Stimulated activated CD4-positive, alpha-beta T cell treated with anti-CD3 and anti-CD28 coated beads, Interleukin-15, amount 100 ng/mL, for 48 hours (primary cell): ENCODE measurements around the gene CNTLN.
"Not testable (repeated sequence)": the region's sequence is repeated elsewhere in the genome, so short reads cannot be mapped to it uniquely, and the experiment has no call there.

Experiments
- DNase-seq, 2 donors: peaks; one replicate each; pipeline ENCODE4 v3.0.0-alpha.2; 2020; ENCODE audit warnings: low read depth in 2 of 2

The CNTLN gene

DNA sequence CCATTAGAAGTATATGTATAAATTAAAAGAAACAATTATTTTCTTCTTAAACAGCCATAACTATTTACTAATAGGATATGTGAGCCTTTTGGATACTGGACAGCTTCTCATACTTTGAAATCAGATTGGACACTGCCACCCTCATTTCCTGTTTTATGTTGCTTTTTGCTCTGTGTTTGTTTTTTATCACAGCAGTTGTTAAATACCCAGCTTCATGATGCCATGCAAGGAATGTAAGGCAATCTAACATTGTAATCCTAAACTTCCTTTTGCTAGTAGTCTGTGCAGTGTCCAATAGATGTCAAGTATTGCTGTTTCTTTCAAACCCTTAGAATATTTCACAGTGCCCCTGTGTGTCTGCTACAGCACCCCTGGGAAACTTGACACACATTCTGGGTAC, 56.2 kb downstream of the CNTLN start:
- DNase-seq, result no peak

DNA sequence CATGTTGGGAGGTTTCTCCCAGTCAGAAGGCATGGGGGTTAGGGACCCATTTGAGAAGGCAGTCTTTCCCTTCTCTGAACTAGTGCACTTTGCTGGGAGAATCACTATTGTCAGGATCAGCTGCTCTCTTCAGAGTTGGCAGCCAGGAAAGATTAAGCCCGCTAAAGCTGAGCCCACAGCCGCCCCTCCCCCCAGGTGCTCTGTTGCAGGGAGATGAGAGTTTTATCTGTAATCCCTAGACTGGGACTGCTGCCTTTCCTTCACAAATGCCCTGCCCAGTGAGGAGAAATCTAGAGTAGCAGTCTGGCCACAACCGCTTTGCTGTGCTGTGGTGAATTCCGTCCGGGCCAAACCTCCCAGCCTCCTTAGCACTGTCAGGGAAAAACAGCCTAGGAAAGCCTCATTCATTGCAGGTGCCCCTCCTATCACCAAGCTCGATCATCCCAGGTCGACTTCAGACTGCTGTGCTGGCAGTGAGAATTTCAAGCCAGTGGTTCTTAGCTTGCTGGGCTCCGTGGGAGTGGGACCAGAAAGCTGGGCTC, 69.8 kb downstream of the CNTLN start:
- no peak for DNase-seq

DNA sequence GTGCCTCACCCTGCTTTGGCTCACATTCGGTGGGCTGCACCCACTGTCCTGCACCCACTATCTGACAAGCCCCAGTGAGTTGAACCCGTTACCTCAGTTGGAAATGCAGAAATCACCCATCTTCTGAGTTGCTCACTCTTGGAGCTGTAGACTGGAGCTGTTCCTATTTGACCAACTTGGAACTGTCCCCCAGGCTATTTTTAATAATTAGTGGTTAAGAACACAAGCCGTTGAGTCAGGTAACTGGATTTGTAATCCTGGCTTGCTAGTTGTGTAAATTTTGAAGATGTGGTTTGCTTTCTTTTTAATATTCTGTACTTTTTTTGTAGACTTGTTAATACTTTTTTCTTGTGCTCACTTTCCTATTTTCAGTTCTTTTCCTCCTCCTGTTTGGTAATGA, 81.2 kb downstream of the CNTLN start:
- DNase-seq, result no peak

DNA sequence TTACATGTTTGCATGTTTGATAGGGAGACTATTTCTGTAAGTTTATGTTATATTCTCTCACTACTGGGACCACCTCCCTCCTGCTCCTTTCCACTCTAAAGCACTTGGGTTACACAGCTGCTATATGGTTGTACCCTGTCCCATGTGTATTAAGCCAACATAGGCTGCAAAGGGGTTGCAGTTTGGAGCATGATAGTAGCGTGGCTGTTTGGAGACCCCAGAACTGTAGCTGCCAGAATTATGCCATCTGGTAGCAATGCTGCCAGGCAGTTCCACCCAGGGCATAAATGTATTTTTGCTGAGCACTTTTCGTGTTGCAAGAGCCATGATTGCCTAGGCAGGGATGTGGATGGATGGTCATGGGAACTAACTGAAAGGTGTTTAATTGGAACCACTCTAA, 81.8 kb downstream of the CNTLN start:
- no peak for DNase-seq

DNA sequence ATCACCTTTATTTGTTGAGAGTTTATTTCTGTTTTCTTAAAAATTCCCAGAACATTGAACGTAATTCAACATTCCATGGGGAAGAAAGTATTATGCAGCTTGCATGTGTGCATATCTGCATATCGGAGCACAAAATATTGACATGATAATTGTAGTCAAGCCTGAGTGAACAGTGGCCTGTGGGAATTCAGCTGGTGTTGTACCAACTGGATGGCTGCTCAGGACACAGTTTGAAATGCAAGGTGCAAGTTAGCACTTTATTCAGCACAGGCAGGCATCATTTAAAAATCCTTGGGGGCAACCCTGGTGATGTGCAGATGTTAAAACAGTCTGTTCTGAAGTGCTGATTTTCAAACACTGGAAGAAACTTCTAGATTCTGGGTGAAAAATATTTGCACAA, 82.4 kb downstream of the CNTLN start:
- no peak for DNase-seq

DNA sequence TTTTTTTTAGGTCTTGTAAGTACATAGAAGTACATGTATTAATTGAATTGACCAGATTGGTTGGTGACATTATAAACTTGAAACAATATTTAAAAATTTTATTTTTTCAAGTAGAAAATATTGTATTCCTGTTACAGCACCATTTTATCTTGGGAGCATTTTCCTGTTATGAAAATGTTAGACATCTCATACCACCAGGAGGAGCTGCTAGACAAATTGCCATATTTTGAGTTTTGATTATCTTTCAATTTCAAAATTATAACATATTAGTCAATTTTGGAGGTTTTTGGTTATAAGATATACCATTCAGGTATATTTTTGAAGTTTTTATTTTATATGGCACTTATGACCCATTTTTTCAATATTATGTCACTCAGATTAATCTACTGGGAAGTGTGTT, 84.4 kb downstream of the CNTLN start:
- no peak for DNase-seq

DNA sequence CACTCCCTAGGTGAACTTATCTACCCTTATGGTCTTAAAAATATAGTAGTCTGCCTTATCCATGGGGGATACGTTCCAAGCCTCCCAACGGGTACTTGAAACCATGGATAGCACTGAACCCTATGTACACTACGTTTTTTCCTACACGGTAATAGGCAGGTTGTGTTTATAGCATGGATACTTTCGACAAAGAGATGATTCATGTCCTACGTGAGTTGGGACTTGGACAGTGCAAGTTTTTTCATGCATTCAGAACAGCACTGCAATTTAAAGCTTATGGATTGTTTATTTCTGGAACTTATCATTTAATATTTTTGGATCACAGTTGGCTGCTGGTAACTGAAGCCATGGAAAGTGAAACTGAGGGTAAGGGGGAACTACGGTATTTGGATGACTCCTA, 88.1 kb downstream of the CNTLN start:
- DNase-seq, result no peak

DNA sequence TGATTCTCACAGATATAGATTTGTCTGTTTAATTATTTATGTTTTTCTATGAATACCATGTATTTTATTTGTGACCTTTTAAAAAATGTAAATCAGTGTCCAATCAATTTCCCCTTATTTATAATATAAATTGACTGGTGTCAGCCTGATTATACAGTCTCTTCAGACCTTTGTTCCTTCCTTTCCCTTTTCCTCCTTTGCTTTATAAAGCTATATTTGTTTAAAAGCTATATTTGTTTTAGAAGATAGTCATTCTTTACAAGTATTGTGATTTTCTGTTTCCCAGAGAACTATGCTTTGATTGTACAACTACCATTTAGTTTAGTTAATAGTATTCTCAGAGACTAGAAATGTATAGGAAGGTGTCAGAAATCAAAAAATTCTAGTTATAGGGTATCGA, 90.6 kb downstream of the CNTLN start:
- no peak for DNase-seq

DNA sequence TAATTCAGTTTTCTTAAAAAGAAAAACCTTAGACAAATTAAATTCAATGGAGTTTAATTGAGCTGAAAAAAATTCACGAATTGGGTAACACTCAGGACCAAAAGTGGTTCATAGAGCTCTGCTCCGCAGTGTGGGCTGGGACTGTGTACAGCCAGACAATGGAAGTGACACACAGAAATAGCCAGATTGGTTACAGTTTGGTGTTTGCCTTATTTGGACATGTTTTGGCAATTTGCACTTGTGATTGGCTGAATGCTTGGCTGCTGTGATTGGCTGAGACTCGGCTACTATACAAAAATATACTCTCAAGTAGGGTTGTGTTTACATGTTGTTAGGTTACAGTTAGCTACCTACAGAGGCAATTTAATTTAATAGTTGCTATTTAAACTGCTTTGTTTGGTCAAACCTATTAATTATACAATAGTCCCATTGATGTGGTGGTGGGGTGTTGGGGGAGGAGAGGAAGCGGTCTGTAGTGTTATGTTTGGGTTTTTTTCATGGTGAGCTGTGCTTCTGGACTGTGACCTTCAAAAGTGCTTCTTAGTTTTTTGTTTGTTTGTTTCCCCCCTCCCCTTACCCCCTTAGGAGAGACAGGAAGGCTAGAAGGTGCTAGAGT, 95.2 kb downstream of the CNTLN start:
- DNase-seq, result no peak

DNA sequence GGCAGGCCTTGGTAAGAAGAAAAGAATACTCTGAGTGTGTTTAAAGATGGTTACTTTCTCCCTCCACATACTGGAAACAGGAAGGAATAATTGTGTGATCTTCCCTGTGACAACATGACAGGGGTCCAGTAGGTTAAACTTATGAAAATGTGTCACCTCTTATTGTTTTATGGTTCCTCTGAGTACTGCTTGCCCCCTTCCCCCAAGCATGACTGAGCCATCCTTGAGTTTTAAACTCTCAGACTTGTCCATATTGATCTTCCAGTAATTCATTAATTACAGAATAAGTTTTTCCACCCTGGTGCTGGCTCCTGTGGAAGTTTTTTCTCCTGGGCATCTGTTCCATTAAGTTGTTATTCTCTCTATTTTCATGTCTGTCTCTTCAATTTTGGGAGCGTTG, 95.8 kb downstream of the CNTLN start:
- DNase-seq, result no peak

DNA sequence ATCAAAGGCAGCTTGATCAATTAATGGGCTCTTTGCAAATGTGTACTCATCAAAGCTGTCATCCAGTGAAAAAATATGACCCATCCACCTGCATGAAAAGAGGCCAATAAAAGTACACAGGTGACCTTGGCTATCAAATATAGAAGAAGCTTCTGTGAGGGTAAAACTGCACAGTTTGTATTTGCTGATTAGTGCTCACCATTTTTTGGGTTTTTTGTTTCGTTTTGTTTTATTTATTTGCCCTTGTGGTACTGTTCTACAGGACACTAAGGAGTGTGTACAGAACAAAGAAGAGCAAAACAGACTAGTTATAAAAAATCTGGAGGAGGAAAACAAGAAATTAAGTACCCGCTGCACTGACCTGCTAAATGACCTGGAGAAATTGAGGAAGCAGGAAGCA, 101.3 kb downstream of the CNTLN start:
- DNase-seq, result no peak

DNA sequence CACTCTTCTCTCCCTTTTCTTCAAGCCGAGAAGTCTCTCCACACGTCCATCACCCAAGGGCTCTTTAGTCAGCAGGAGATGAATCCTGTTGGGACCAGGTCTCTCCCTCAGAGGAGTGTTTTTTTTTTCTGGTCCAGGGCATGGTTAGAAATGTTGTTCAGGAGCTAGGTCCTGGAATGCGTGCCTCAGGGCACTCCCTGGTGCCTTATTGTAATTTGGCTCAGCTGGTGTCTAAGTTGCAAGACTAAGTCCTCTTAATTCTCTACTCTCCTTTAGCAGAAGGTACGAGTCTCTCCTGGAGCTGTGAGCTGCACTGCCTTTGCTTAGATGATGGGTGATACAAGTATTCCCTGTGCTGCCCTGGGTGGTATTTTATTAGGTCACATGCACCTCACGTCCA, 111.9 kb downstream of the CNTLN start:
- no peak for DNase-seq

DNA sequence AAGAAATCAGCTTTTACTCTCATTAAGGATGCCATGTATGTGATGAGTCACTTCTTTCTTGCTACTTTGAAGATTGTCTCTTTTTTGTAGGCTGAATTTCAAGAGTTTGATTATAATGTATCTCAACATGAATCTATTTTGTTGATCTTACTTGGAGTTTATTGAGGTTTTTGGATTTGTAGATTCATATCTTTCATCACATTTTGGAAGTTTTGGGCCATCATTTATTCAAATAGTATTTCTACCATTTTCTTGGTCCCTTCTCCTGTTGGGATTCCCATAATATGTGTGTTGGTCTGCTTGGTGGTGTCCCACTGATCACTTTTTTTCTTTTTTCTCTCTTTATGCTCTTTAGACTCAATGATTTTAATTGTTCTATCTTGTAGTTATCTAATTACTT, 116.3 kb downstream of the CNTLN start:
- DNase-seq, result no peak

DNA sequence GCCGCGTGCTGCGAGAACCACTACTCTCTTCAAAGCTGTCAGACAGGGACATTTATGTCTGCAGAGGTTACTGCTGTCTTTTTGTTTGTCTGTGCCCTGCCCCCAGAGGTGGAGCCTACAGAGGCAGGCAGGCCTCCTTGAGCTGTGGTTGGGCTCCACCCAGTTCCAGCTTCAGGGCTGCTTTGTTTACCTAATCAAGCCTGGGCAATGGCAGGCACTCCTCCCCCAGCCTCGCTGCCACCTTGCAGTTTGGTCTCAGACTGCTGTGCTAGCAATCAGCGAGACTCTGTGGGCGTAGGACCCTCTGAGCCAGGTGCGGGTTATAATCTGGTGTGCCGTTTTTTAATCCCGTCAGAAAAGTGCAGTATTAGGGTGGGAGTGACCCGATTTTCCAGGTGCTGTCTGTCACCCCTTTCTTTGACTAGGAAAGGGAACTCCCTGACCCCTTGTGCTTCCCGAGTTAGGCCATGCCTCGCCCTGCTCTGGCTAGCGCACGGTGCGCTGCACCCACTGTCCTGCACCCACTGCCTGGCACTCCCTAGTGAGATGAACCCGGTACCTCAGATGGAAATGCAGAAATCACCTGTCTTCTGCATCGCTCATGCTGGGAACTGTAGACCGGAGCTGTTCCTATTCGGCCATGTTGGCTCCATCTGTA, 133.8 kb downstream of the CNTLN start:
- DNase-seq, result not testable (repeated sequence)

DNA sequence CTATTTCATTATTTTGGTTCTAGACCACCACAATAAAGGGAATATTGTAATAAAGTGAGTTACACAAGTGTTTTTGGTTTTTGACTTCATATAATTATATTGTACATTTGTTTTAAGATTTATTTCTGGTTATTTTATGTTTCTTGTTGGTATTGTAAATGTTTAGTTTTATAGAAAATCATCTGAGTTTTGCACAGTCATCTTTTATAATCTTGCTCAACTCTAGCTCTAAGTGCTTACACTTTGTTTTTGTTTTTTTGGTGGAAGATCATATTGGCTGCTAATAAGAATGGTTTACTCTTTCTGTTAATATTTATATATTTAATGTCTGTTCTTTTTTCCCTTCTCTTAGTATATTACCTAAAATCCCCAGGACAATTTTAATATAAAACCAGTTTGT, 135.0 kb downstream of the CNTLN start:
- no peak for DNase-seq

DNA sequence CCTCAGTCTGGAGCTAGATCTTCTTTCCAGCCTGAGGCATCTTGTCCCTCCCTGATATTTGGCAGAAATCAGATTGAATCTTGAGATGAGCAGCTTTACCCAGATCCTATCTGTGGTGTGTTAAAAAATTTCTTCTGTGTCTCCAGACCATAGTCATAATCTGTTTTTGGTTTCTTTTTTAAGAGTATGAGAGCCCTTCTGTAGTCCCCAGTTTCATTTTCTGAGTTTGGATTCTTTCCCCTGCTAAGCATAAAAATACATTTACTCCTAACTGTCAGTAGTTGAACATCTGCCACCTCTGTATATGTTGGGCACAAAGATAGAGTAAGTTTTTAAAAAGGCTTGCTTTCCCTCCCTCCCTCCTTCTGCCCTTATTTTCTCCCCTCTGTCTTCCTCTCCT, 137.7 kb downstream of the CNTLN start:
- DNase-seq, result no peak

DNA sequence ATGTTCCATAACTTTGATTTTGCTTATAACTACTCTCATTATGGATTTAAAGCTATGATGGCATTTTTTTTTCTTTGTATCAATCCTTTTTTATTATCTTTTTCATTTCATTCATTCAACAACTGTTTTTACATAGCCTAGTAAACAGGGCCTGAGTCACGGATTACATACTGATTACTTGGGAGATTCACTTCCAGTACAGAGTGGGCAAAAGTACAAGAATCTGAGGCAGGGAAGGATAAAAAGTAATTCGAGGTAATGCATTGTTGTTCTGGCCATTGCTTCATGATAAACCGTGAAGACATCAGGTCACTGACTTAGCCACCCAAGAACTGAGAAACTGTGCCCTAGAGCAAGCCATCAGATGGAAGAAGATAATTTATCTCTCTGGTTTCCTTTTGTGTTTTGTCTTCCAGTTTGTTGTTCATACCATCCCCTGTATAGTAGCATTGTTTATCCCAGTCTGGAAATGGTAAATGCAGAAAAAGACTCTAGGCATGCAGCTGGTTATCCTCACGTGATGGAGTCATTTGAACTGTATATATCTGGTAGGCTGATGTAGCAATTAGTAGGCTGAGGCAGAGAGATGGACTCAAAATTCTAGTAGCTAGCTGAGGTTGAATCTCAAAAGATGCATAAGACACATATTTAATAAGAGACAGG, 145.6 kb downstream of the CNTLN start:
- DNase-seq, result no peak

DNA sequence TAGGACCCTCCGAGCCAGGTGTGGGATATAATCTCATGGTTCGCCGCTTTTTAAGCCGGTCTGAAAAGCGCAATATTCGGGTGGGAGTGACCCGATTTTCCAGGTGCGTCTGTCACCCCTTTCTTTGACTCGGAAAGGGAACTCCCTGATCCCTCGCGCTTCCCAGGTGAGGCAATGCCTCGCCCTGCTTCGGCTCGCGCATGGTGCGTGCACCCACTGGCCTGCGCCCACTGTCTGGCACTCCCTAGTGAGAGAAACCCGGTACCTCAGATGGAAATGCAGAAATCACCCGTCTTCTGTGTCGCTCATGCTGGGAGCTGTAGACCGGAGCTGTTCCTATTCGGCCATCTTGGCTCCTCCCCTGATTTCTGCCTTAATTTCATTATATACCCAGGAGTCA, 155.8 kb downstream of the CNTLN start:
- DNase-seq, result not testable (repeated sequence)

DNA sequence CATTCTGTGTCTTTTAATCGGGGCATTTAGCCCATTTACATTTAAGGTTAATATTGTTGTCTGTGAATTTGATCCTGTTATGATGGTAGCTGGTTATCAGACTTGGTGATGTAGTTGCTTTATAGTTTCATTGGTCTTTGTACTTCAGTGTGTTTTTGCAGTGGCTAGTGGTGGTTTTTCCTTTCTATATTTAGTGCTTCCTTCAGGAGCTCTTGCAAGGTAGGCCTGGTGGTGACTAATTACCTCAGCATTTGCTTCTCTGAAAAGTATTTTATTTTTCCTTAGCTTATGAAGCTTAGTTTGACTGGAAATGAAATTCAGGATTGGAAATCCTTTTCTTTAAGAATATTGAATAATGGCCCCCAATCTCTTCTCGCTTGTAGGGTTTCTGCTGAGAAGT, 156.9 kb downstream of the CNTLN start:
- no peak for DNase-seq

DNA sequence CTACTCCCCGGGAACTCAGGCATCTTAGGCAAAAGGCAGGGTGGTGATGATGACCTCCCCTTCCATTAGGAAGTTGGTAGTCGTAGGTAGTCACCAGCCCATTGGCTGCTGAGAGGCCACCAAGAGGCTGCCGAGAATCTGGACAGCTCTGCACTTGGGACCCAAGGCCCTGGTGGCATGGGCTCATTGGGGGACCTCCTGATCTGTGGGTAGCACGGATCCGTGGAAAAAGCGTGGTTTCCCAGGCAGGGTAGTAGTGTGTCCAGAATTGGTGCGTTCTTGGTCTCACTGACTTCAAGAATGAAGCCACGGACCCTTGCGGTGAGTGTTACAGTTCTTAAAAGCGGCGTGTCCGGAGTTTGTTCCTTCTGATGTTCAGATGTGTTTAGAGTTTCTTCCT, 158.8 kb downstream of the CNTLN start:
- no peak for DNase-seq

DNA sequence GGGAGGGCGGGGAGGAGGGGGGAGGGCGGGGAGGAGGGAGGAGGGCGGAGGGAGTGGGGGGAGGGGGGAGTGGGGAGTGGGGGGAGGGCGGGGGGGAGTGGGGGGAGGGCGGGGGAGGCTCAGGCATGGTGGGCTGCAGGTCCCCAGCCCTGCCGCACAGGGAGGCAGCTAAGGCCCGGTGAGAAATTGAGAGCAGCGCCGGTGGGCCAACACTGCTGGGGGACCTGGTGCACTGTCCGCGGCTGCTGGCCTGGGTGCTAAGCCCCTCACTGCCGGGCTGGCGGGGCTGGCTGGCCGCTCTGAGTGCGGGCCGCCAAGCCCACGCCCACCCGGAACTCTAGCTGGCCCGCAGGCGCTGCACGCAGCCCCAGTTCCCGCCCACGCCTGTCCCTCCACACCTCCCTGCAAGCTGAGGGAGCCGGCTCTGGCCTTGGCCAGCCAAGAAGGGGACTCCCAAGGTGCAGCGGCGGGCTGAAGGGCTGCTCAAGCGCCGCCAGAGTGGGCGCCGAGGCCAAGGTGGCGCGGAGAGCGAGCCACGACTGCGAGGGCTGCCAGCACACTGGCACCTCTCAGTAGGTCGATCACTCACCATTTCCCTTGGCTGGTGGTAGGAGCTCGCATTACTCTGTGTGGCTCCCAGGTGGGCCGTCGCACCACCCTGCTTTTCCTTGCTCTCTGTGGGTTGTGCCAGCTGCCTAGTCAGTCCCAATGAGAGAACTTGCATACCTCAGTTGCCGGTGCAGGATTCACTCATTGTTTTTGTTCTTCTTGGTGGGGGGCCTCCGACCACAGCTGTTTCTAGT, 160.2 kb downstream of the CNTLN start:
- no peak for DNase-seq

DNA sequence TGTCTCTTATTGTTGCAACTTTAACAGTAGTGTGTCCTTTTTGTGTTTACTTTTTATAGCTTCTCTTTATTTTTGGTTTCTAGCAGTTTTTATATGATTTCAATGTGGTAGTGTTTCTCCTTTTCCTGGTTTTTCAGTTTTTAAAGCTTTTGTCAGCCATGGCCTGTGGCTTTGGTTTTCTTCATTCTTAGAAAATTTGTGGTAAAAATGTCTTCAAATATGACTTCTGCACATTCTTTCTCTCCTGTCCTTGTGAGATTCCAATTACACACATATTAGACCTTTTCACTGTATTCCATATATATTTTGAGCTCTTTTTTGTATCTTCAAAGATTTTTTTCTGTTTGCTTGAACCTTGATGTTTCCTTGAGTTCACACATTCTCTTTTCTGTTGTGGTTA, 180.5 kb downstream of the CNTLN start:
- no peak for DNase-seq
